ENCODE measurements around the gene CD28.
"Not testable (repeated sequence)": the region's sequence is repeated elsewhere in the genome, so short reads cannot be mapped to it uniquely, and the experiment has no call there.

The CD28 gene

DNA sequence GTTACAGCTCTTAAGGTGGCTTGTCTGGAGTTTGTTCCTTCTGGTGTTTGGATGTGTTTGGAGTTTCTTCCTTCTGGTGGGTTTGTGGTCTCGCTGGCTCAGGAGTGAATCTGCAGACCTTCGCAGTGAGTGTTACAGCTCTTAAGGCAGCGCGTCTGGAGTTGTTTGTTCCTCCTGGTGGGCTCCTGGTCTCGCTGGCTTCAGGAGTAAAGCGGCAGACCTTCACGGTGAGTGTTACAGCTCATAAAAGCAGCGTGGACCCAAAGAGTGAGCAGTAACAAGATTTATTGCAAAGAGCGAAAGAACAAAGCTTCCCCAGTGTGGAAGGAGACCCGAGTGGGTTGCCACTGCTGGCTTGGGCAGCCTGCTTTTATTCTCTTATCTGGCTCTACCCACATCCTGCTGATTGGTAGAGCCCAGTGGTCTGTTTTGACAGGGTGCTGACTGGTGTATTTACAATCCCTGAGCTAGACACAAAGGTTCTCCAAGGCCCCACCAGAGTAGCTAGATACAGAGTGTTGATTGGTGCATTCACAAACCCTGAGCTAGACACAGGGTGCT is 78.4 kb downstream of the CD28 start:
- DNase-seq (ENCODE audit: low read depth), result not testable (repeated sequence)

DNA sequence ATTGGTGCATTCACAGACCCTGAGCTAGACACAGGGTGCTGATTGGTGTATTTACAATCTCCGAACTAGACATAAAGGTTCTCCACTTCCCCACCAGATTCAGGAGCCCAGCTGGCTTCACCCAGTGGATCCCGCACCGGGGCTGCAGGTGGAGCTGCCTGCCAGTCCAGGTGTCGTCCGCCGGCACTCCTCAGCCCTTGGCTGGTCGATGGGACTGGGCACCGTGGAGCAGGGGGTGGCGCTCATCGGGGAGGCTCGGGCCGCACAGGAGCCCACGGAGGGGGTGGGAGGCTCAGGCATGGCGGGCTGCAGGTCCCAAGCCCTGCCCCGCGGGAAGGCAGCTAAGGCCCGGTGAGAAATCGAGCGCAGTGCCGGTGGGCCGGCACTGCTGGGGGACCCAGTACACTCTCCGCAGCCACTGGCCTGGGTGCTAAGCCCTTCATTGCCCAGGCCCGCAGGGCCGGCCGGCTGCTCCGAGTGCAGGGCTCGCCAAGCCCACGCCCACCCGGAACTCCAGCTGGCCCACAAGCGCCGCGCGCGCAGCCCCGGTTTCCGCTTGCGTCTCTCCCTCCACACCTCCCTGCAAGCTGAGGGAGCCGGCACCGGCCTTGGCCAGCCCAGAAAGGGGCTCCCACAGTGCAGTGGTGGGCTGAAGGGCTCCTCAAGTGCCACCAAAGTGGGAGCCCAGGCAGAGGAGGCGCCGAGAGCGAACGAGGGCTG is 79.1 kb downstream of the CD28 start:
- not testable (repeated sequence) for DNase-seq (ENCODE audit: low read depth)

DNA sequence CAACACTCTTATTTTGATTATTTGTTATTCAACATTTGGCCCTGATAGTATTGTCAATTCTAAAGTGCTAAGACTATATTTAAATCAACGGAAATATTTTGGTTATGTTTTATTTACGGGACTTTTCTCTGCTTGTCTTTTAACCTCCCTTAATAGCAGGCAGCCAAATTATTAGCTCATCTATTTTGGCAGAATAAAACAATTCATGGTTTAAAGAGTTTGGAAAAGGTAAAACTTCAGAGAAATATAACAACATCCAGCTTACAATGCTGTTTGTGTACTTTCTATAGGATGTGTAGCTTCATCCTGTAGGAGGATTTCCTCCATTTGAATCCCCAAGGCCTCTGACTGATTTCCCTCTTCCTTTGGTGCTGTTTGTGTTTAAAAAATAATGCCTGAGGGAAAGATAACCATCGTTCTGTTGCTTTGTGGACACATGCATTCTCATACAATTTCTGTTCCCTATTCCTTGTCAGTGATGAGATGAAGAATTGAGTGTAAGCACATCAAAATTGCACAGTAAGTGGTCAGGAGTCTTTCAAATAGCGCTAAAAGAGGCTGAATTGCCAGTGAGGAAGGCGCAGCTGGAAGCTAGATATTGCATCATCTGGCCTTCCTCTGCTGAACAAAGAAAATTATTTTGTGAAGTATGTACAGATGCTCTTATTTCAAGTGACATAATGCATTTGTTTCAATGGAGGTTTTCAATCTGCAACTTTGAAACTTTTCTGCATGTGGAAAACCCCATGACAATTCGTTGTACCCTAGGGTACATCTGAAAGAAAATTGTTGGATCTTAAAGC is 80.3 kb downstream of the CD28 start:
- no peak for DNase-seq (ENCODE audit: low read depth)

DNA sequence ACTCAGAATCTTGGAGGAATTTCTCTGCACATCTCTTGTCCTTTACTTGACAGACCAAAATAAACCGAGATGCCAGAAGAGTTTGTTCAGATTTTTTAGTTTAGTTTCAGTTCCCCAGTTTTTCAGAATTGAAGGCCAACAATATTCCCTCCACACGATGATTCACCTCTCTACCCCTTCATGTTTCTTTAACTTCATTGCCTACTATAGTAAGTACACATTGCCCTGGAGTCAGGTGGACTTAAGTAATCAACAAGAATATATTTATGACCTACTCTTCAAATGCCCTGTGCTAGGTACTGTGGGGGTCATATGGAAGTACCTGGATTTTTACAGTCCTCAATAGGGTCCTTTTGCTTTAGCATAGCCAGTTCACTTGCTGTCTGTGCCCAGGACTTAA is 81.5 kb downstream of the CD28 start:
- DNase-seq (ENCODE audit: low read depth), result no peak

Measured in CMK (cell line).